ES-I3 (cell line): ENCODE measurements around the gene CTIF.

ENCODE experiments used
- H3K36me3 ChIP-seq: 2 replicates; pipeline ENCODE4 v1.6.1; 2013; ENCODE audit warnings: mild to moderate bottlenecking, low read length, control low read depth, moderate library complexity; ENCODE audit not compliant: insufficient read depth
- H3K4me1 ChIP-seq: 2 replicates; pipeline ENCODE4 v1.6.1; 2013; ENCODE audit warnings: mild to moderate bottlenecking, control low read depth, low read length; ENCODE audit not compliant: insufficient read depth
- H3K9ac ChIP-seq: 2 replicates; pipeline ENCODE4 v1.6.1; 2013; ENCODE audit warnings: low read depth, mild to moderate bottlenecking, low read length, moderate library complexity
- H3K9me3 ChIP-seq: 2 replicates; pipeline ENCODE4 v1.6.1; 2013; ENCODE audit warnings: mild to moderate bottlenecking, low read length, moderate library complexity; ENCODE audit not compliant: control insufficient read depth, insufficient read depth

CTIF gene

GRCh38 chr18:48732767-48733424, 194.1 kb downstream of the CTIF start:
- no peaks in the 10 kb centered on the region for H3K36me3 ChIP-seq
- H3K9me3 ChIP-seq, result no peaks in the 10 kb centered on the region
- peaks cover 21% of the 10 kb centered on the region for H3K4me1 ChIP-seq
- H3K9ac ChIP-seq, result no peak overlapping the region

GRCh38 chr18:48733643-48734253, 194.9 kb downstream of the CTIF start:
- Histone ChIP-seq H3K4me1 (peaks cover 21% of the 10 kb centered on the region), H3K9me3 (no peaks in the 10 kb centered on the region), H3K9ac (no peak overlapping the region), H3K36me3 (no peaks in the 10 kb centered on the region)

- H3K9me3 ChIP-seq, result no peaks in the 10 kb centered on the region
- no peak overlapping the region for H3K9ac ChIP-seq
- H3K4me1 ChIP-seq, result peaks cover 21% of the 10 kb centered on the region
- H3K36me3 ChIP-seq, result no peaks in the 10 kb centered on the region
Observed at GRCh38 chr18:48734460-48734859, 195.6 kb downstream of the CTIF start.

DNA sequence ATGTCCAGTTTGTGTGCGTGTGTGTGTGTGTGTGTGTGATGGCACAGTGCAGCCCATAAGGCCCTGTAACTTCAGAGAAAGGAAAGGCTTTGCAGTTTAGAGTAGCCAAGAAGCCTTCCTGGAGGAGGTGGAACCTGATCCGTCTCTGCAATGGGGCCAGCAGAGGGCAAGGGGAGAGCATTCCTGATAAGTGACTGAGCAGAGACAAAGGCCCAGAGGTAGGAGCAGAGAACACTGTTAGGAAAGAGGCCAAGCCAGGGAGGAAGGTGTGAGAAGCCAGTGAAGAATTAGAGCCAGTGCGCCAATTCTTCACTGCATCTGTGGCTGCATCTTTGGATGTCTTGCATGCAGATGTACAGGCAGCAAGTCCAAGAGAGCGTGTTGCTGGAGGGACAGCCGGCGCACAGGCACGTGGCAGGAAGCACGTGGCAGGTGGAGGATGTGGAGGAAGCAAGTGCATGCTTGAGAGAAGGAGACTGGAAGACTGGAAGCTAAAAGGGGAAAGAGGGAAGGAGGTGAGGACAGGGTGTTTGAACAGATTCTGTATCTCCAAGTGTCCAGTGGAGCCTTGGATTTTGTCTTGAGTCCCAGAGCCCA, 196.3 kb downstream of the CTIF start:
- H3K9ac ChIP-seq, result no peak overlapping the region

GRCh38 chr18:48735681-48736255, 196.9 kb downstream of the CTIF start:
- Histone ChIP-seq H3K4me1 (peaks cover 21% of the 10 kb centered on the region), H3K9me3 (no peaks in the 10 kb centered on the region), H3K36me3 (no peaks in the 10 kb centered on the region), H3K9ac (no peak overlapping the region)

More for the DNA sequence above, 196.3 kb downstream of the CTIF start:
- H3K36me3 ChIP-seq, result no peaks in the 10 kb centered on the region
- no peaks in the 10 kb centered on the region for H3K9me3 ChIP-seq
- peaks cover 21% of the 10 kb centered on the region for H3K4me1 ChIP-seq

- H3K9me3 ChIP-seq, result no peaks in the 10 kb centered on the region
- H3K4me1 ChIP-seq, result peaks cover 21% of the 10 kb centered on the region
- no peaks in the 10 kb centered on the region for H3K36me3 ChIP-seq
- no peak overlapping the region for H3K9ac ChIP-seq
Observed at GRCh38 chr18:48736321-48737260, 197.8 kb downstream of the CTIF start.

- Histone ChIP-seq H3K4me1 (peaks cover 15% of the 10 kb centered on the region), H3K36me3 (no peaks in the 10 kb centered on the region), H3K9me3 (no peaks in the 10 kb centered on the region), H3K9ac (no peak overlapping the region)
Observed at GRCh38 chr18:48739266-48740067, 200.6 kb downstream of the CTIF start.

GRCh38 chr18:48740068-48740440, 201.2 kb downstream of the CTIF start:
- H3K4me1 ChIP-seq, result peaks cover 10% of the 10 kb centered on the region; the same call in 1 of the 2 replicates
- no peaks in the 10 kb centered on the region for H3K36me3 ChIP-seq

DNA sequence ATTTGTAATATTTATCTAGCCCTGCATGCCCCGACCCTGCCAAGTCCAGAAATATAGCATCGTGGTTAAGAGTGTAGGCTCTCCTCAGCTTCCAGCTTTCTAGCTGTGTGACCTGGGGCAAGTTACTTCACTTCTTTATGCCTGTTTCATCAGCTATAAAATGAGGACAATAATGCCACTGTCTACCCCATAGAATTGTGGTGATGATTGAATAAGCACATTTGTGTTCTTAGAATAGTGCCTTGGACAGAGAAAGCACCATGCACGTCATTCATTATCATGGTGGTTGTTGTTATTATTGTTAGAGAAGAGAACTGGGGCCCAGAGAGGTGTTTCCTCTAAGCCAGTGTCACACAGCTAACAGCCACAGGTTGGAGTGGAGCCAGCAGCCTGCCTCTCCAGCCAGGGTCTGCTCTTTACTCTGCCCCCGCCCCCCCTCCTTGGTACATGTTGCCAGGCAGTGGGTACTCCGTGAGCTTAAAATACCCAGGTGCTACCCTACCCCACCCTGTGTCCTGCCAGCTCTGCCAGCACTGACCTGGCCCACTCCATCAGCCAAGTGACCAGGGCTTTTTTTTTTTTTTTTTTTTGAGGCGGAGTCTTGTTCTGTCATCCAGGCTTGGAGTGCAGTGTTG, 202.1 kb downstream of the CTIF start:
- no peaks in the 10 kb centered on the region for H3K9me3 ChIP-seq

More at GRCh38 chr18:48740068-48740440, 201.2 kb downstream of the CTIF start:
- H3K9me3 ChIP-seq, result no peaks in the 10 kb centered on the region
- no peak overlapping the region for H3K9ac ChIP-seq

DNA sequence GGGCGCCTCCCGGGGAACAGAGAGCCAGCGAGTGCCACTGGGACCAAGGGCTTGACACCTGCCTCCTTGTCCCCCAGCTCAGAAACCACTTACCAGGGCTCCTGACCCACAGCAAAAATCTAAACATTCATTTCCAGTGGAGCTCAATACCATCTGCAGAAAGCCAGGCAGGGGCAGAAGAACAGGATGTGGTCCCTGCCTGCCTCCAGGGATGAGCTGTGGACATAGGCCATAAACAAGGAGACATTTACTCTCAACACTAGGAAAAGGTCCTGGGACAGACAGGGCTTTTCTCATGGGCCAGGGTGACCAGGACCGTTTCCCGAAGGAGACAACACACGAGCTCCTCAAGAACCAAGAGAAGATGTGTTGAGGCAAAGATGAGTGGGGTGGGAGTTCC, 203.0 kb downstream of the CTIF start:
- no peaks in the 10 kb centered on the region for H3K36me3 ChIP-seq
- no peak overlapping the region for H3K9ac ChIP-seq
- no peaks in the 10 kb centered on the region for H3K4me1 ChIP-seq
- H3K9me3 ChIP-seq, result no peaks in the 10 kb centered on the region

More for the DNA sequence above, 202.1 kb downstream of the CTIF start:
- Histone ChIP-seq H3K4me1 (peaks cover 4% of the 10 kb centered on the region; the same call in 1 of the 2 replicates), H3K36me3 (no peaks in the 10 kb centered on the region), H3K9ac (no peak overlapping the region)

DNA sequence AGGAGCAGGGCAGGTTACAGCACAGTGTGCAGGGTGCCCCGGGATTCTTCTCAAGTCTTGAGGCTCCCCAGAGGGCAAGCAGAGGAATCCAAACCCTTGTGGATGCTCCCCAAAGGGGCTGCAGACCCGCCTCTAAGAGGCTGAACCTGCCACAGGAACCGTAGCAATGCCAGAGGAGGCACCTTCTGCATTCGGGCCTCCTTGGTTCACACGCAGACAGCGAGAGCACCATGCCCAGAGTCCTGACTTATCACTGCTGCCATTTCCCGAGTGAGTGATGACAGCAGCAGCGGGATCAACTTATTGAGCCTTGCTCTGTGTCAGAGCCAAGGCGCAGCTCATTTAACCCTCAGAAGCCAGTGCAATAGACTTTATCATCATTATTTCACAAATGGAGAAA, 203.5 kb downstream of the CTIF start:
- no peaks in the 10 kb centered on the region for H3K4me1 ChIP-seq
- H3K9me3 ChIP-seq, result no peaks in the 10 kb centered on the region
- no peak overlapping the region for H3K9ac ChIP-seq
- no peaks in the 10 kb centered on the region for H3K36me3 ChIP-seq

DNA sequence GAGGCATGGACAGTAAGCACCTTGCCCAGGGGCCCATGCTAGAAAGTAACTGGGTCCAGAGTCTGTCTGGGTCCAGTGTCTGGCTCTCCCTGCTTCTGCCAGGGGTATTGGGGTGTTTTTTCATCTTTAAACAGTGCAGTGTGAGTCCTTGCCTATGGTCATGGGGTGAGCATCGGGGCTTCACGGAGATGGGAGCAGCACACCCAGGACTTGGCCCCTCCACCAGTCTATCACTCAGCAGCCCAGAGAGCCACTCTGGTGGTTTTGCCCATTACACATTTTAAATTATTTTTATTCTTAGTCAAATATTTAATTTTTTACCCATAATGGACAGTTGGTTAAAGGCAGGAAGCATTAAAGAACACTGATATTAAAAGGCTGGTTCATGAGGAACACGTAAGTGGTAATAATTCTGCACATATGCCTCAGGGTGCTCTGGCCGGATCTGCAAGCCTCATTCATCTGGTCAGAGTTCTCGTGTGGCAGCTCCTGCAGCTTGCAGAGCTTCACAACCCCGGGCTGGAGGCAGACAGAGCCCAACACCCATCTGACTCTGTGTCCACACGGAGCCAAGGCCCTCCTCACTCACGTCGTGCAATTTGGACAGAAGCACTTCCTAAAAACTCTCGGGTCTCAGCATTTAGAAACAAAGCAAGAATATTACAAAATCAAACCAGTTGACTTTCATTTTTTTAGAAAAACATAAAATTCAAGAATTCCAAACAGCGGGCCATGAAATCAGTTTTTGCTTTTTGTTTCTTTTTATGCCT, 204.1 kb downstream of the CTIF start:
- no peak overlapping the region for H3K9ac ChIP-seq
- H3K9me3 ChIP-seq, result no peaks in the 10 kb centered on the region
- no peaks in the 10 kb centered on the region for H3K36me3 ChIP-seq
- H3K4me1 ChIP-seq, result no peaks in the 10 kb centered on the region
